GM06990 (cell line): ENCODE data around the gene S100PBP.

Source experiments
- DNase-seq: peaks from one replicate; pipeline ENCODE4 v3.0.0-alpha.2; 2011; ENCODE audit not compliant: insufficient read length; ENCODE audit errors: extremely low read depth
- H3K27me3 ChIP-seq: replicated peaks from 2 replicates; pipeline ENCODE4 v1.6.0; 2011; ENCODE audit warnings: low read length; ENCODE audit not compliant: control insufficient read depth, insufficient read depth
- H3K36me3 ChIP-seq: 2 replicates; pipeline ENCODE4 v1.5.1; 2011; ENCODE audit warnings: low read length; ENCODE audit not compliant: control insufficient read depth, insufficient read depth
- H3K4me3 ChIP-seq: replicated peaks from 2 replicates; pipeline ENCODE4 v1.5.1; 2011; ENCODE audit warnings: low read depth, mild to moderate bottlenecking, control low read depth, low read length
- CTCF ChIP-seq: IDR thresholded peaks from 2 replicates; pipeline ENCODE4 v1.5.1; 2011; ENCODE audit warnings: low read length, control low read depth, mild to moderate bottlenecking, inconsistent platforms; ENCODE audit not compliant: insufficient read depth, poor library complexity, severe bottlenecking

The S100PBP gene

GRCh38 chr1:32774950-32775634, 42.4 kb upstream of the S100PBP start:
- Histone ChIP-seq H3K27me3 (no peaks in the 10 kb centered on the region), H3K4me3 (no peak overlapping the region), H3K36me3 (peaks cover 26% of the 10 kb centered on the region)
- no peak for DNase-seq
- TF ChIP-seq CTCF: no peak

GRCh38 chr1:32775640-32776337, 41.7 kb upstream of the S100PBP start:
- TF ChIP-seq CTCF: no peak
- no peak overlapping the region for H3K4me3 ChIP-seq
- peaks cover 31% of the 10 kb centered on the region for H3K36me3 ChIP-seq
- H3K27me3 ChIP-seq: no peaks in the 10 kb centered on the region
- DNase-seq: no peak

GRCh38 chr1:32779242-32779641, 38.2 kb upstream of the S100PBP start:
- peaks cover 36% of the 10 kb centered on the region for H3K36me3 ChIP-seq
- H3K27me3 ChIP-seq: no peaks in the 10 kb centered on the region
- H3K4me3 ChIP-seq: no peak overlapping the region
- no peak for DNase-seq
- TF ChIP-seq CTCF: no peak

- no peaks in the 10 kb centered on the region for H3K27me3 ChIP-seq
- H3K36me3 ChIP-seq: peaks cover 32% of the 10 kb centered on the region
- no peak for DNase-seq
- TF ChIP-seq CTCF: no peak
- H3K4me3 ChIP-seq: no peak overlapping the region
Measured at GRCh38 chr1:32780005-32780404, 37.4 kb upstream of the S100PBP start.

GRCh38 chr1:32780628-32781234, 36.7 kb upstream of the S100PBP start:
- no peaks in the 10 kb centered on the region for H3K27me3 ChIP-seq
- H3K4me3 ChIP-seq: no peak overlapping the region
- TF ChIP-seq CTCF: no peak
- H3K36me3 ChIP-seq: peaks cover 24% of the 10 kb centered on the region
- no peak for DNase-seq
